ENCODE measurements around the gene TOMM70.
A peak's percentile ranks its signal among the peaks of the same experiment; 100 is the strongest.
"Not testable (repeated sequence)": the region's sequence is repeated elsewhere in the genome, so short reads cannot be mapped to it uniquely, and the experiment has no call there.

TOMM70 gene

GRCh38 chr3:100361897-100362296 lies 39.0 kb downstream of the TOMM70 start:
- no peak for DNase-seq

- no peak for DNase-seq
These were observed 40.0 kb downstream of the TOMM70 start for GRCh38 chr3:100360757-100361496.

DNA sequence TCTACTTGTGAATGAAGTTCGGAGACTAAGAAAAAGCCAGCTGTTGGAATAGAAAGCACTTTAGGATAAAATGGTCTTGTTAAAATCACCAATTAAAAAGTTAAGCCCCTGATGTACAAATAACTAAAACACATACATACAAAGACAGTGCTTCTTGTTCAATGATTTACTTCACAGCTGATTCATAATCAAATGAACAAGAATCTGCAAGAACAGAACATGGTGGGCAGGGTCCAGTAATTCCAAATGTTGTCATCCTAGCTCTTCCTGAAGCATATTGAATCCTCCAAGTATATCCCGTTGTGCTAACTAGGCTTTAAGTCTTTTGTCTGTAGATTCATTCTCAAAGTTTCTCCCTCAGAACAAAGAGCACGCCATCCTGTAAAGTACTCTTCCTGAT lies 41.9 kb downstream of the TOMM70 start:
- no peak for DNase-seq

- DNase-seq: no peak
These were observed 42.5 kb downstream of the TOMM70 start for GRCh38 chr3:100358413-100358812.

- DNase-seq: no peak
These were observed 46.0 kb downstream of the TOMM70 start for GRCh38 chr3:100354850-100355249.

DNA sequence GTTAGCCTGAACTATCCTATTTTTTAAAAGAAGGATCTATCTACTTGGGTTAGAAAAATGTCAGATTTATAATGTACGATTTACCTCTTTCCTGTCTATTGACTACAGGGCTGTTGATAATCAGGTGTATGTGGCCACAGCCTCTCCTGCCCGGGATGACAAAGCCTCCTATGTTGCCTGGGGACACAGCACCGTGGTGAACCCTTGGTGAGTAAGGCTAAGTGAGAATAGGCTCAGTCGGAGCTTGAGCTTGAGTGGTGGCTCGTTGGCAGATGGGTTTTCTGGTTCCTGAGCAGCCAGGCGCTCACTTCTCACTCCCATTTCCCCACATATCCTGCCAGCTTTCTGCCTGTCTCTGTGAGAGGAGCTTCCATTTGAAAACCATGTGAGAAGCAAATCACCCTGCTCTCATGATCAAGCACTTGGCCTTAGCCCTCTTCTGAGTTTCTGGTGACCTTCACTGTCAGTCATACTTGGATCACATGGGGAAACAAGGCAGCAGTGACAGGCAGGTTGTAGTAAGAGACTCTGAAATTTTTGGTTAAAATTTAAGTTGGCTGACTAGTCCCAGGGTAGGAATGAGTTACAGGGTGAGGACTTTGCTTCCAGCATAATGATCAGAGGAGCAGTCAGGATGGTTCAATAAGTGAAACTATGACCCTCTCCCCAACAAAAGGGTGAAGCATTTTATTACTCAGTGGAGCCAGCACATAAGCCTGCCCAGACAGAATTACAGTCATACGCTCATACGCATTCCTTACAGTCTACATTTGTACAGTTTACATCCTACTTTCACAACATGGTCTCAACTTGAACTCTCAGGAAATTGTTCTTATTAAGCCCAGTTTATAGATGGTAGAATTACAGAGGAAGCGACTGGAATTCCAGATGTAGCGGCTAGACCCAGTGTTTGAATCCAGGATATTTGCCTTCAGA lies 48.3 kb downstream of the TOMM70 start:
- peak; percentile 62 for DNase-seq

DNA sequence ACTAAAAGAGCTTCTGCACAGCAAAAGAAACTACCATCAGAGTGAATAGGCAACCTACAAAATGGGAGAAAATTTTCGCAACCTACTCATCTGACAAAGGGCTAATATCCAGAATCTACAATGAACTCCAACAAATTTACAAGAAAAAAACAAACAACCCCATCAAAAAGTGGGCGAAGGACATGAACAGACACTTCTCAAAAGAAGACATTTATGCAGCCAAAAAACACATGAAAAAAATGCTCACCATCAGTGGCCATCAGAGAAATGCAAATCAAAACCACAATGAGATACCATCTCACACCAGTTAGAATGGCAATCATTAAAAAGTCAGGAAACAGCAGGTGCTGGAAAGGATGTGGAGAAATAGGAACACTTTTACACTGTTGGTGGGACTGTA lies 49.1 kb downstream of the TOMM70 start:
- not testable (repeated sequence) for DNase-seq

- DNase-seq: no peak
These were observed 52.2 kb downstream of the TOMM70 start for GRCh38 chr3:100348727-100349126.

GRCh38 chr3:100340527-100340926 lies 60.4 kb downstream of the TOMM70 start:
- DNase-seq: no peak

GRCh38 chr3:100339786-100340185 lies 61.1 kb downstream of the TOMM70 start:
- DNase-seq: no peak

- DNase-seq: no peak
These were observed 62.0 kb downstream of the TOMM70 start for GRCh38 chr3:100338911-100339310.

DNA sequence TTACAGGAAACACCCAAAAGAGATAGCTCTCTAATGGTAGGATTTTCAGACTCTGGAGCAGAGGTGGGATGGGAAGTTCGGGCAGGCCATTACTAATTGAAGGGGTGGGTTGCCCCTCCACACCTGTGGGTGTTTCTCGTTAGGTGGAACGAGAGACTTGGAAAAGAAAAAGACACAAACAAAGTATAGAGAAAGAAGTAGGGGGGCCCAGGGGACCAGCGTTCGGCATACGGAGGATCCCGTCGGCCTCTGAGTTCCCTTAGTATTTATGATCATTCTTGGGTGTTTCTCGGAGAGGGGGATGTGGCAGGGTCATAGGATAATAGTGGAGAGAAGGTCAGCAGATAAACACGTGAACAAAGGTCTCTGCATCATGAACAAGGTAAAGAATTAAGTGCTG lies 64.7 kb downstream of the TOMM70 start:
- not testable (repeated sequence) for DNase-seq

- DNase-seq: no peak
These were observed 65.5 kb downstream of the TOMM70 start for GRCh38 chr3:100335434-100335833.

DNA sequence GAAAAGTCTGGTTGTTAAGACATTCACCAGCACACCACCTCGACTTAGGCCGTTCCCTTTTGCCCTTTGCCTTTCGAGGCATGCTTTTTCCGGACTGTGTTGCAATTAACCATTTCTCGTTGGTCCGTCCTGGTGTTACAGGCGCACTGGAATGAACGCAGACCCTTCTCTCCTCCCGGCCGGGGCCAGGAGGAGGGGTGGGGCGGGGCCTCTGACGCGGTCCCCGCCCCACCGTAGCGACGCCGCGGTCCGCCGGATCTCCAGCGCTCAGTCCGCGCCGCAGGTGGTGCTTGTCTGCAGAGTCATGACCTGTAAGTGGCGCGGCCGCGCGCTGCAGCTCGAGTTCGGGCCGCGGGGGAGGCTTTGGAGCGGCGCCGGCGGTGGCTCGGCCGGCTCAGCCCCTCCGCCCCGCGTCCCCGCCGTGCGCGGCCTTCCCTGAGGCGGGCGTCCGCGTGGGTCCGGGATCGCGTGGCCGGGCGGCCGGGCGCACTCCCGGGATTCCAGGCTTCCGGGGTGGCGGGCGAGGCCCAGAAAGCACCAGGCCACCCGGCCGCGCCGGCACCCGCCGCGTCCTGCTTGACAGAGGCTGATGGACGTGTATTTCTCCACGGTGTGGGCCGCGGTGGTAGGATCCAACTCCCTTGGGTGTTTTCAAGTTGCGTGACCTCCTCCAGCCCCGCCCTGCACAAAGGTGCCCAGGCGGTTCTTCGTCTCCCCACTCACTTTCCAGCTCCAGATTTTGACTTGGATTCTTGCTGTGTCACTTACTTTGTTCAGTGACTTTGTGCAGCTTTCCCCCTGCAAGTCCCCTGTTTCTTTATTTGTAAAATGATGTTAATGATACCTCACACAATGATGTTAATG lies 66.2 kb downstream of the TOMM70 start, which contains the start of gene NIT2:
NIT2 (plus strand) TSS at position 270 of the 864 bp plus-strand sequence; CDS start at position 305, 35 bp downstream.
- peak; percentile 73 for DNase-seq

- DNase-seq: no peak
These were observed 66.9 kb downstream of the TOMM70 start for GRCh38 chr3:100333970-100334487.

- no peak for DNase-seq
These were observed 67.8 kb downstream of the TOMM70 start for GRCh38 chr3:100333051-100333450.

- no peak for DNase-seq
These were observed 69.2 kb downstream of the TOMM70 start for GRCh38 chr3:100331660-100332059.

DNA sequence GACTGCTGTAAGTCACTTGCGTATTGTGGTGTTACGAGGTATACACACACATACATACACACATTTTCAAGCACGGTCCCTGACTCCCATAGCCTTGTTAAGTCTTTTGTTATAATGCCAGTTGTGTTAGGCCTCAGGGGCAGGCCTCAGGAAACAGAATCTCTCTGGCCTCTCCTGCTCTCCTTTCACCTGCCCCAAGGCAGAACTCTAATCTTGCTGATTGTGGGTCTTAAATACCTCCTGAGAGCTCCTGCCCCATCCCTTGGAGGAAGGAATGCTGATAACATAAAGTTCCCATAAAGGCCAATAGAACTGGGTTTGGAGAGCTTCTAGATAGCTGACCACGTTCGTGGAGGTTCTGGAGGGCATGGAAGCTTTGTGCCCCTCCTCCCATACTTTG lies 70.2 kb downstream of the TOMM70 start:
- no peak for DNase-seq

- no peak for DNase-seq
These were observed 70.9 kb downstream of the TOMM70 start for GRCh38 chr3:100329800-100330489.

GRCh38 chr3:100327377-100327776 lies 73.5 kb downstream of the TOMM70 start:
- not testable (repeated sequence) for DNase-seq

DNA sequence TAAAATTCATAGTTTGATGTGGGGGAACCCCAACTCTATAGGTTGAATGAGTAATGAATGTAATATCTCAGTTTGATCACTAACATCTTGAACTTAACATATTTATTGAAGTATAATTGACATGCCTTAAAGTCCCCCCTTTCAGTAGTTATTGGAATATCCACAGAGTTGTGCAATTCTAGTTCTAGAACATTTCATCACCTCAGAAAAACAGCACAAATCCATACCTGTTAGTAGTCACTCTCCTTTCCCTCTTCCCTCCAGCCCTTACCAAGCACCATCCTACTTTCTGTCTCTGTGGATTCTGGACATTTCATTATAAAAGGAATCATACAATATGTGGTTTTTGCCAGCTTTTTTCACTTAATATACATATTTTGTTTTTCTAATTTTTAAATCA lies 75.1 kb downstream of the TOMM70 start:
- DNase-seq: no peak

GRCh38 chr3:100324044-100324443 lies 76.8 kb downstream of the TOMM70 start:
- no peak for DNase-seq
